ENCODE results near the gene WSCD2.

DNA sequence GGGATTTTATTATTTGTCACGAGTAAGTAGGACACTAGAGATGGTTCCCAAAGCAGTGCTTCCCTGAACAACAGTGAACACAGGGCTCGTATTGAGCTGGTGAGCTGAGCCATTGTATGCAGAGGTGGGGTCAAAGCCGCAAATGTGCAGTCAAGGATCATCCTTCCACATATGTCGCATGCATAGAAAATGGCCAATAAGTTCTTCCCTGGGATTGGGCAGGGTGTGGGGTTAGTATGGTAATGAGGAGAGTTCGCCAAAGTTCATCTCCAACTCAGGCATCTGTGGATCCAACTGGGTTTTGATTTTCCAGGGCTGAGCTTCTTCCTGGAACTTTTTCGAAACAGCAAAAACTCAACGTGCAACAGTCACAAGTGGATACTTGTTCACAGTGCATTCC, 123.4 kb downstream of the WSCD2 start:
- TF ChIP-seq, protein P1, sequence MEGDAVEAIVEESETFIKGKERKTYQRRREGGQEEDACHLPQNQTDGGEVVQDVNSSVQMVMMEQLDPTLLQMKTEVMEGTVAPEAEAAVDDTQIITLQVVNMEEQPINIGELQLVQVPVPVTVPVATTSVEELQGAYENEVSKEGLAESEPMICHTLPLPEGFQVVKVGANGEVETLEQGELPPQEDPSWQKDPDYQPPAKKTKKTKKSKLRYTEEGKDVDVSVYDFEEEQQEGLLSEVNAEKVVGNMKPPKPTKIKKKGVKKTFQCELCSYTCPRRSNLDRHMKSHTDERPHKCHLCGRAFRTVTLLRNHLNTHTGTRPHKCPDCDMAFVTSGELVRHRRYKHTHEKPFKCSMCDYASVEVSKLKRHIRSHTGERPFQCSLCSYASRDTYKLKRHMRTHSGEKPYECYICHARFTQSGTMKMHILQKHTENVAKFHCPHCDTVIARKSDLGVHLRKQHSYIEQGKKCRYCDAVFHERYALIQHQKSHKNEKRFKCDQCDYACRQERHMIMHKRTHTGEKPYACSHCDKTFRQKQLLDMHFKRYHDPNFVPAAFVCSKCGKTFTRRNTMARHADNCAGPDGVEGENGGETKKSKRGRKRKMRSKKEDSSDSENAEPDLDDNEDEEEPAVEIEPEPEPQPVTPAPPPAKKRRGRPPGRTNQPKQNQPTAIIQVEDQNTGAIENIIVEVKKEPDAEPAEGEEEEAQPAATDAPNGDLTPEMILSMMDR (IDR thresholded peaks at IDR 0.05): no peak
- TF ChIP-seq POLR2A (IDR thresholded peaks at IDR 0.05): no peak

All from Peyer's patch (tissue), 4 donors.